ENCODE measurements around the gene RSRP1.

GRCh38 chr1:25206201-25206600, 41.1 kb downstream of the RSRP1 start:
- TF ChIP-seq CTCF (conservative IDR thresholded peaks at IDR 0.05; ENCODE audit: low read depth, low read length) (no peak), ELK1 (IDR thresholded peaks at IDR 0.05; ENCODE audit: borderline replicate concordance, low read depth, low read length) (no peak), POLR2A (IDR thresholded peaks at IDR 0.05; ENCODE audit: low read depth, low read length) (no peak), RFX5 (IDR thresholded peaks at IDR 0.05; ENCODE audit: low read depth, low read length) (no peak), SMC3 (IDR thresholded peaks at IDR 0.05; ENCODE audit: low read depth, low read length) (no peak), MAZ (IDR thresholded peaks at IDR 0.05; ENCODE audit: borderline replicate concordance, low read depth, low read length) (no peak), MAFK (IDR thresholded peaks at IDR 0.05; ENCODE audit: low read depth, low read length) (no peak), MXI1 (IDR thresholded peaks at IDR 0.05; ENCODE audit: borderline replicate concordance, low read depth, low read length) (no peak), RAD21 (IDR thresholded peaks at IDR 0.05; ENCODE audit: low read length) (no peak)
